Smooth muscle cell (in vitro differentiated cells): ENCODE data around the gene PLA2G4D. TPM values are rescaled to one million over a fixed set of nuclear protein-coding genes. Genes with fewer than 3 reads are reported as not detected.

ENCODE experiments used
- DNase-seq: peaks from one replicate; lab custom pipeline; 2025; ENCODE audit not compliant: unreplicated experiment; lab: John Stamatoyannopoulos, UW
- H2AFZ ChIP-seq: fragments of 200-600 bp; sonication (generic); 2 replicates; pipeline ENCODE4 v1.6.0; 2016; ENCODE audit warnings: antibody characterized with exemption, low read depth, mild to moderate bottlenecking
- H3F3A ChIP-seq: fragments of 200-600 bp; sonication (generic); 2 replicates; pipeline ENCODE4 v1.6.0; 2017; ENCODE audit warnings: antibody characterized with exemption, low read depth
- H3K27ac ChIP-seq: fragments of 200-600 bp; sonication (generic); 2 replicates; pipeline ENCODE4 v1.5.1; 2016; ENCODE audit warnings: low read depth, mild to moderate bottlenecking
- H3K27me3 ChIP-seq: fragments of 200-600 bp; sonication (generic); 2 replicates; pipeline ENCODE4 v1.6.1; 2016; ENCODE audit warnings: low read depth, mild to moderate bottlenecking
- H3K36me3 ChIP-seq: fragments of 200-600 bp; sonication (generic); 2 replicates; pipeline ENCODE4 v1.5.1; 2016; ENCODE audit warnings: low read depth
- H3K4me1 ChIP-seq: fragments of 200-600 bp; sonication (generic); 2 replicates; pipeline ENCODE4 v1.5.1; 2016; ENCODE audit warnings: low read depth
- H3K4me2 ChIP-seq: fragments of 200-600 bp; sonication (generic); 2 replicates; pipeline ENCODE4 v1.6.0; 2016; ENCODE audit warnings: mild to moderate bottlenecking
- H3K4me3 ChIP-seq: fragments of 200-600 bp; sonication (generic); 2 replicates; pipeline ENCODE4 v1.5.1; 2016; ENCODE audit warnings: mild to moderate bottlenecking
- H3K79me2 ChIP-seq: fragments of 200-600 bp; sonication (generic); 2 replicates; pipeline ENCODE4 v1.6.0; 2016; ENCODE audit warnings: low read depth, mild to moderate bottlenecking
- H3K9ac ChIP-seq: fragments of 200-600 bp; sonication (generic); 2 replicates; pipeline ENCODE4 v1.6.0; 2016; ENCODE audit warnings: low read depth
- H3K9me3 ChIP-seq: fragments of 200-600 bp; sonication (generic); replicated peaks from 2 replicates; pipeline ENCODE4 v1.5.1; 2016; ENCODE audit warnings: low read depth
- H4K20me1 ChIP-seq: fragments of 200-600 bp; sonication (generic); 2 replicates; pipeline ENCODE4 v1.6.0; 2016; ENCODE audit warnings: low read depth
- CTCF ChIP-seq: fragments of 200-600 bp; sonication (generic); IDR thresholded peaks from 2 replicates; pipeline ENCODE4 v1.5.1; 2017; ENCODE audit warnings: borderline replicate concordance, mild to moderate bottlenecking, antibody characterized with exemption; ENCODE audit not compliant: insufficient read depth, poor library complexity, severe bottlenecking
- WGBS: methylation state at CpG from one replicate; pipeline ENCODE4 v1.1.7; 2016; ENCODE audit warnings: low lambda C conversion rate; 5-methylcytosine and 5-hydroxymethylcytosine counted together
- polyA plus RNA-seq: library from polyadenylated mRNA; unstranded; fragments of >200 nt; fragmentation: Nextera tagmentation; extraction: Ambion mirVana; gene quantifications from 2 replicates; pipeline ENCODE4 v1.2.1, GENCODE V29; 2016
- total RNA-seq: library from RNA; depleted of rRNA; stranded (reverse); fragments of >200 nt; gene quantifications from 2 replicates; pipeline ENCODE4 v1.2.3, GENCODE V29; 2014

PLA2G4D gene
- total and polyA plus RNA-seq, 2 experiments from 2014 or later = 0.17 to 0.36 TPM

DNA sequence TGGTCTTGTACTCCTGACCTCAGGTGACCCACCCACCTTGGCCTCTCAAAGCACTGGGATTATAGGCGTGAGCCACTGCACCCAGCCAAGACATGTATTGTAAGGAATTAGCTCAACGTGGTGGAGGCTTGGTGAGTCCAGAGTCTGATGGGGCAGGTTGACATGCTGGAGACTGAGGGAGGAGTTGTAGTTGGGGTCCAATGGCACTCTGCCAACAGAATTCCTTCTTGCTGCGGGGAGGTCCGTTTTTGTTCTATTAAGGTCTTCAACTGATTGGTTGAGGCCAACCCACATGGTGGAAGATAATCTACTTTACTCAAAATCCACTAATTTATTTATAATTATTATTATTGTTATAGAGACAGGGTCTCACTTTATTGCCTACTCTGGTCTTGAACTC is 30.1 kb downstream of the PLA2G4D start:
- Histone ChIP-seq H3K4me2 (no peak overlapping the region), H3K36me3 (no peaks in the 10 kb centered on the region), H4K20me1 (no peaks in the 10 kb centered on the region), H3K4me3 (no peak overlapping the region), H3K9ac (no peak overlapping the region), H3F3A (no peaks in the 10 kb centered on the region), H3K27me3 (no peaks in the 10 kb centered on the region), H2AFZ (no peak overlapping the region), H3K9me3 (no peaks in the 10 kb centered on the region), H3K4me1 (no peaks in the 10 kb centered on the region), H3K79me2 (no peaks in the 10 kb centered on the region), H3K27ac (no peak overlapping the region)
- DNase-seq = no peak
- no peak for TF ChIP-seq CTCF
- 91% methylated on average over 4 of the region's 4 CpGs for WGBS

DNA sequence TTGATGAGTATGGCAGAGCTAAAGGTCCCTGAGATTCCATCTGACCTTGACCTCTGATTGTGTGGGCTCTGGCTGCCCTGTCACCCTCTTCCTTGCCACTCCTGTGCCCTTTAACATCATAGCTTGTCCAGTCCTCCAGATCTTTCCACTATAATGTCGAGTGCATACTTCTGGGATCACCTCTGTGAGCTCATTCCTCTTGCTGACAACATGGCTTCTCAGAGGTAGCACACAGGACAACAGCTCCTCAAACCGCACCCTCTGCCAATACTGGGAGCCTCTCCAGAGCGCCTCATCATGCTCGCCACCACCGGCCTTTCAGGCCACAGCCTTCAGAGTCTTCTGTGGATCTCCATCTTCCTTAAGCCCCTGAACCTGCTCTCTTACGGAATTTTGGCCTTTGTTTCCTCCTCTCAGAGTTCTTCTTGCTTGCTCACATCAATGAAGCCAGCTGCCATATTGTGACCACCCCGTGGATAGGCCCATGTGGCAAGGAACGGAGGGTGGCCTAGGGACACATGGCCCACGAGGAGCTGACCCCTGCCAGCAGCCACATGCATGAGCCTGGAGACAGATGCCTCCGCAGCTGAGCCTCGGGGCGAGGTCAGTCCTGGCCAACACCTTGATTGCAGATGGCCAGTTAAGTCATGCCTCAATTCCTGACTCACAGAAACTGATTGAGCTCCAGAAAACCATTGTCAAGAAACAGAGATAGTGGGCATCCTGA is 31.1 kb downstream of the PLA2G4D start:
- TF ChIP-seq CTCF = no peak
- Histone ChIP-seq H3K79me2 (no peaks in the 10 kb centered on the region), H3K4me1 (no peaks in the 10 kb centered on the region)

GRCh38 chr15:42062284-42062806 is 32.0 kb downstream of the PLA2G4D start:
- Histone ChIP-seq H3K4me2 (no peak overlapping the region), H3K79me2 (no peaks in the 10 kb centered on the region), H3K27ac (no peak overlapping the region), H3K27me3 (no peaks in the 10 kb centered on the region), H3K4me1 (no peaks in the 10 kb centered on the region), H3K4me3 (no peak overlapping the region), H4K20me1 (no peaks in the 10 kb centered on the region), H3K36me3 (no peaks in the 10 kb centered on the region), H3K9me3 (no peaks in the 10 kb centered on the region), H3F3A (no peaks in the 10 kb centered on the region), H3K9ac (no peak overlapping the region), H2AFZ (no peak overlapping the region)
- TF ChIP-seq CTCF = no peak
- DNase-seq = no peak
- WGBS = 91% methylated on average over 9 of the region's 9 CpGs

More for the DNA sequence above, 31.1 kb downstream of the PLA2G4D start:
- Histone ChIP-seq H3K9me3 (no peaks in the 10 kb centered on the region), H2AFZ (no peak overlapping the region), H3K4me3 (no peak overlapping the region), H3K27me3 (no peaks in the 10 kb centered on the region), H3K27ac (no peak overlapping the region), H3K9ac (no peak overlapping the region), H4K20me1 (no peaks in the 10 kb centered on the region), H3F3A (no peaks in the 10 kb centered on the region), H3K4me2 (no peak overlapping the region), H3K36me3 (no peaks in the 10 kb centered on the region)
- no peak for DNase-seq
- 86% methylated on average over 12 of the region's 12 CpGs for WGBS

DNA sequence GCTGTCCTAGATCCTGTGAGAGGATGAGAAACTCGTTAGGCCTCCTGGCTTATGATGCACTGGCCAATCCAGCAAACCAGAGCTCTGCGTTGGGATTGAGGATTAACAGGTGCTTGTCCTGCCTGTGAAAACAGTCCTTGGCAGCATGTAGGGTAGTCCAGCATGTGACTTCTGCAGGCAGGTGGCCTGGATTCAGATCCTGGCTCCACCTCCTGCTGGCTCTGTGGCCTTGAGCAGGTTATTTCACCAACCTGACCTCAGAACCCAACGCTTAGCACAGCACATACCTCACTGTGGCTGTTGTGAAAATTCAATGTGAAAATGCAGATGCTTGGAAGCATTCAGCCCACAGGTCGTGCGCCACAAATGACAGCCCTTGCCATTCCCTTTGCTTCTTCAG is 33.6 kb downstream of the PLA2G4D start:
- no peaks in the 10 kb centered on the region for H3K79me2 ChIP-seq
- 82% methylated on average over 5 of the region's 5 CpGs for WGBS
- H3K4me2 ChIP-seq = no peak overlapping the region
- H3K27ac ChIP-seq = no peak overlapping the region
- H3K36me3 ChIP-seq = no peaks in the 10 kb centered on the region
- no peak overlapping the region for H3K9ac ChIP-seq
- no peaks in the 10 kb centered on the region for H3K4me1 ChIP-seq
- no peaks in the 10 kb centered on the region for H4K20me1 ChIP-seq
- H2AFZ ChIP-seq = no peak overlapping the region
- TF ChIP-seq CTCF = no peak
- no peaks in the 10 kb centered on the region for H3K27me3 ChIP-seq
- H3K4me3 ChIP-seq = no peak overlapping the region
- no peak for DNase-seq
- no peaks in the 10 kb centered on the region for H3F3A ChIP-seq
- no peaks in the 10 kb centered on the region for H3K9me3 ChIP-seq
